Panc1 (cell line): ENCODE results near the gene WDFY2. TPM values are rescaled to one million over a fixed set of nuclear protein-coding genes. Genes with fewer than 3 reads are reported as not detected.

Experiments
- ATAC-seq: fragments of 200-7000 bp; cut with Tn5 transposase; 2 replicates; pipeline ENCODE4 v1.9.1; 2020; ENCODE audit warnings: mild to moderate bottlenecking, moderate library complexity
- BruUV-seq: library from RNA; stranded (reverse); fragments of 400-500 nt; replicated peaks from 2 replicates; lab custom pipeline; 2021; lab: Mats Ljungman, UMichigan
- CTCF ChIA-PET: fragments of 300-600 bp; sonication (Branson Sonifier 250); formaldehyde crosslinking; loops from one replicate; lab custom pipeline; 2022; ENCODE audit warnings: antibody characterized with exemption; lab: Charles Lee
- POLR2A ChIA-PET: fragments of 300-600 bp; sonication (Branson Sonifier 250); formaldehyde crosslinking; loops from one replicate; lab custom pipeline; 2022; ENCODE audit warnings: antibody characterized with exemption; lab: Charles Lee
- DNase-seq: peaks from one replicate; pipeline ENCODE4 v3.0.0-alpha.2; 2010; ENCODE audit warnings: low read depth, low spot score
- H3K27ac ChIP-seq: 2 replicates; pipeline ENCODE4 v1.5.1; 2011; ENCODE audit warnings: mild to moderate bottlenecking, low read length, inconsistent platforms
- H3K27me3 ChIP-seq: fragments of 200-500 bp; sonication (Bioruptor generic); 2 replicates; pipeline ENCODE4 v1.6.0; 2014; ENCODE audit warnings: low read length, inconsistent platforms; ENCODE audit not compliant: control insufficient read depth, insufficient read depth
- H3K36me3 ChIP-seq: fragments of 200-500 bp; sonication (Bioruptor generic); 2 replicates; pipeline ENCODE4 v1.5.1; 2014; ENCODE audit warnings: inconsistent platforms, mild to moderate bottlenecking, low read length, moderate library complexity; ENCODE audit not compliant: control insufficient read depth, insufficient read depth
- H3K4me1 ChIP-seq: 2 replicates; pipeline ENCODE4 v1.5.1; 2011; ENCODE audit warnings: inconsistent platforms, mild to moderate bottlenecking, low read length, moderate library complexity; ENCODE audit not compliant: control insufficient read depth, insufficient read depth
- H3K4me3 ChIP-seq, 2 experiments: 2 replicates each; pipeline ENCODE4 v1.5.1; 2011 to 2012; ENCODE audit warnings: low read depth in 2 of 2, low read length in 2 of 2, mild to moderate bottlenecking in 2 of 2, inconsistent platforms in 1 of 2, moderate library complexity in 1 of 2
- H3K9me3 ChIP-seq: fragments of 200-500 bp; sonication (Bioruptor generic); 2 replicates; pipeline ENCODE4 v1.5.1; 2014; ENCODE audit warnings: low read depth, mild to moderate bottlenecking, inconsistent platforms, low read length, moderate library complexity; ENCODE audit not compliant: control insufficient read depth, insufficient read depth
- CTCF ChIP-seq: fragments of 450-650 bp; IDR thresholded peaks from 2 replicates; pipeline ENCODE4 v1.5.1; 2017; ENCODE audit warnings: mild to moderate bottlenecking
- POLR2AphosphoS5 ChIP-seq: IDR thresholded peaks from 2 replicates; pipeline ENCODE4 v1.6.1; 2012; ENCODE audit warnings: mild to moderate bottlenecking, low read depth, low read length, moderate library complexity
- REST ChIP-seq, 2 experiments: IDR thresholded peaks; 2 replicates each; pipeline ENCODE4 v1.6.1; 2011 to 2012; ENCODE audit warnings: low read depth in 2 of 2, control low read depth in 1 of 2, low read length in 1 of 2, mild to moderate bottlenecking in 1 of 2, moderate library complexity in 1 of 2; ENCODE audit not compliant: insufficient read depth in 1 of 2
- SIN3A ChIP-seq: IDR thresholded peaks from 2 replicates; pipeline ENCODE4 v1.6.1; 2012; ENCODE audit warnings: low read depth, mild to moderate bottlenecking, low read length, moderate library complexity, borderline replicate concordance; ENCODE audit not compliant: insufficient read depth
- TCF7L2 ChIP-seq: IDR thresholded peaks from 2 replicates; pipeline ENCODE4 v1.6.1; 2011; ENCODE audit warnings: mild to moderate bottlenecking, low read depth, low read length, inconsistent platforms
- in situ Hi-C: cut with HindIII; loops from 2 replicates; pipeline ENCODE4 v1.10.0; 2016; ENCODE audit warnings: low sequenced_read_pairs, low pct_unique_long_range_greater_than_20kb
- intact Hi-C: fragments of 100-400 bp; cut with micrococcal nuclease; formaldehyde crosslinking; loops from one replicate; pipeline ENCODE4 v1.10.0; 2022; ENCODE audit not compliant: unreplicated experiment
- total RNA-seq: library from RNA; stranded (reverse); gene quantifications from one replicate; pipeline ENCODE4 v1.2.1, GENCODE V29; 2021; ENCODE audit not compliant: unreplicated experiment

WDFY2 gene
- total RNA-seq, 1 experiment from 2014 or later = 7.8 TPM

- Histone ChIP-seq H3K9me3 (no peaks in the 10 kb centered on the region), H3K27me3 (no peaks in the 10 kb centered on the region), H3K36me3 (no peaks in the 10 kb centered on the region; the same call in 1 of the 2 replicates), H3K4me3 (no peak overlapping the region), H3K4me1 (no peaks in the 10 kb centered on the region), H3K27ac (no peak overlapping the region)
- DNase-seq (no peak), ATAC-seq (no peak)
- BruUV-seq = no TSS peak
- ChIA-PET POLR2A (no interaction called here), CTCF (no interaction called here)
- in situ Hi-C loops (no loop called here), intact Hi-C loops (no loop called here)
- TF ChIP-seq SIN3A (no peak), REST (IDR thresholded peaks at IDR 0.05; ENCODE audit: insufficient read depth in 1 of 2, low read depth in 2 of 2, low read length in 1 of 2) (no peak), TCF7L2 (no peak), POLR2AphosphoS5 (no peak), CTCF (no peak)
Observed at GRCh38 chr13:51549050-51549449, 35.2 kb upstream of the WDFY2 start.

- ChIA-PET POLR2A (no interaction called here), CTCF (no interaction called here)
- DNase-seq (no peak), ATAC-seq (no peak)
- H3K4me3 ChIP-seq = no peak overlapping the region
- H3K9me3 ChIP-seq = no peaks in the 10 kb centered on the region
- no peaks in the 10 kb centered on the region for H3K36me3 ChIP-seq
- in situ Hi-C loops = no loop called here
- intact Hi-C loops = no loop called here
- TF ChIP-seq CTCF = no peak
- TF ChIP-seq TCF7L2 = no peak
- TF ChIP-seq POLR2AphosphoS5 = no peak
- TF ChIP-seq REST (IDR thresholded peaks at IDR 0.05; ENCODE audit: insufficient read depth in 1 of 2, low read depth in 2 of 2, low read length in 1 of 2) = no peak
- TF ChIP-seq SIN3A = no peak
- H3K4me1 ChIP-seq = no peaks in the 10 kb centered on the region
- no TSS peak for BruUV-seq
- no peak overlapping the region for H3K27ac ChIP-seq
- H3K27me3 ChIP-seq = no peaks in the 10 kb centered on the region
Observed at GRCh38 chr13:51549593-51549992, 34.7 kb upstream of the WDFY2 start.
